Measurements from ENCODE around the gene COX19.

GRCh38 chr7:978049-978346, 2.6 kb upstream of the COX19 start:
- TF ChIP-seq CTCF (optimal IDR thresholded peaks at IDR 0.05 in 1 of 3, IDR thresholded peaks at IDR 0.05 in 1 of 3, conservative IDR thresholded peaks at IDR 0.05 in 1 of 3; ENCODE audit: extremely low read depth in 1 of 3, insufficient read depth in 2 of 3, low read length in 3 of 3) = no peak
- no peak for TF ChIP-seq EZH2 (IDR thresholded peaks at IDR 0.05; ENCODE audit: low read length)

All from keratinocyte (primary cell).